ENCODE results near the gene IGSF11. TPM values are rescaled to one million over a fixed set of nuclear protein-coding genes. Genes with fewer than 3 reads are reported as not detected.
"Not testable (repeated sequence)": the region's sequence is repeated elsewhere in the genome, so short reads cannot be mapped to it uniquely, and the experiment has no call there.

The IGSF11 gene, protein sequence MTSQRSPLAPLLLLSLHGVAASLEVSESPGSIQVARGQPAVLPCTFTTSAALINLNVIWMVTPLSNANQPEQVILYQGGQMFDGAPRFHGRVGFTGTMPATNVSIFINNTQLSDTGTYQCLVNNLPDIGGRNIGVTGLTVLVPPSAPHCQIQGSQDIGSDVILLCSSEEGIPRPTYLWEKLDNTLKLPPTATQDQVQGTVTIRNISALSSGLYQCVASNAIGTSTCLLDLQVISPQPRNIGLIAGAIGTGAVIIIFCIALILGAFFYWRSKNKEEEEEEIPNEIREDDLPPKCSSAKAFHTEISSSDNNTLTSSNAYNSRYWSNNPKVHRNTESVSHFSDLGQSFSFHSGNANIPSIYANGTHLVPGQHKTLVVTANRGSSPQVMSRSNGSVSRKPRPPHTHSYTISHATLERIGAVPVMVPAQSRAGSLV
- total RNA-seq = 1 to 10 TPM in 6 of 10 donors, under 1 TPM in 4; 0.45 to 6.1 (median 1.6) TPM
- under 1 TPM; 0.29 to 0.88 TPM for polyA plus RNA-seq
- long read RNA-seq, donor 1 = 0 reads
- long read RNA-seq, donor 2, partial matches to known transcripts = 1 of 2 reads
- long read RNA-seq, donor 2, other reads (novel, unspliced or antisense) = 1 of 2 reads
- long read RNA-seq, donor 3, partial matches to known transcripts = 0 of 2 reads
- long read RNA-seq, donor 3, other reads (novel, unspliced or antisense) = 1 of 2 reads

DNA sequence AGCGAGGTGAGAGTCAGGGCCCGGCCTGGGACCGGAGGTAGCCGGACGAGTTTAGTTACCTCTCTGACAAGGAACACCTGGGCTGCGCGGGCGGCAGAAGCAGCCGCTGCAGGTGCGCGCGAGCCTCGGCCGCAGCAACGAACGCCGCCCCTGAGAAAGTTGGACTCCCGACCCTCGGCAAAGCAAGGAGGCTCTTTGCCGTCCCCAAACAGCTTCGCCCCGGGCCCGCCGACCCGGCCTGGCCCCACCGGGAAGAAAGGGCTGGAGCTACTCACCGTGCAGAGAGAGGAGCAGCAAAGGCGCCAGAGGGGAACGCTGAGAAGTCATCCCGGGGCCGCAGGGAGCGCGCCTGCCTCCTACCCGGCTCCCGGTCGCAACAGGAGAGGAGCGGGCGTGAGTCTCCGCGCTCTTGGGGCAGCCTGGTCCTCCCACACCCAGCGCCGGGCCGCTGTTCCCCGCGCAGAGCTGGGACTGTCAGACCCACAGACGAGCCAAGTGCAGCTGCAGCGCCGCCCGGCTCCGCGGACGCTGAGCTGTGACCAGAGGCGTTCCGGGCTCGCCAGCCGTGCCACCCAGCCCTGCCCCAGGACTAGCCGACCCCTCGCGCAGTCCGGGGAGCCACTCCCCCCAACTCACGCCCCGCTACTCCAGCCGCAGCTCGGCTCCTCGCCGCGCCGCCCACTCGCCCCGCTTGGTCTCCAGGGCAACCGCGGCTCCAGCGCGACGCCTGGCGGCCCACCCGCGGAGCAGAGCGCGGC is at the start of gene IGSF11:
Gene IGSF11 (minus strand): TSS at position 591 of the 758 bp plus-strand sequence. CDS start 264 bp downstream, at position 327.
- WGBS, 2 donors = 1% methylated on average over 78 to 80 of the region's 80 CpGs
- H3K4me3 ChIP-seq = peak within 1 kb of the TSS; percentile 36 to 73 (median 64)
- TF ChIP-seq, protein P1, sequence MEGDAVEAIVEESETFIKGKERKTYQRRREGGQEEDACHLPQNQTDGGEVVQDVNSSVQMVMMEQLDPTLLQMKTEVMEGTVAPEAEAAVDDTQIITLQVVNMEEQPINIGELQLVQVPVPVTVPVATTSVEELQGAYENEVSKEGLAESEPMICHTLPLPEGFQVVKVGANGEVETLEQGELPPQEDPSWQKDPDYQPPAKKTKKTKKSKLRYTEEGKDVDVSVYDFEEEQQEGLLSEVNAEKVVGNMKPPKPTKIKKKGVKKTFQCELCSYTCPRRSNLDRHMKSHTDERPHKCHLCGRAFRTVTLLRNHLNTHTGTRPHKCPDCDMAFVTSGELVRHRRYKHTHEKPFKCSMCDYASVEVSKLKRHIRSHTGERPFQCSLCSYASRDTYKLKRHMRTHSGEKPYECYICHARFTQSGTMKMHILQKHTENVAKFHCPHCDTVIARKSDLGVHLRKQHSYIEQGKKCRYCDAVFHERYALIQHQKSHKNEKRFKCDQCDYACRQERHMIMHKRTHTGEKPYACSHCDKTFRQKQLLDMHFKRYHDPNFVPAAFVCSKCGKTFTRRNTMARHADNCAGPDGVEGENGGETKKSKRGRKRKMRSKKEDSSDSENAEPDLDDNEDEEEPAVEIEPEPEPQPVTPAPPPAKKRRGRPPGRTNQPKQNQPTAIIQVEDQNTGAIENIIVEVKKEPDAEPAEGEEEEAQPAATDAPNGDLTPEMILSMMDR (IDR thresholded peaks at IDR 0.05) = peak; percentile 33 to 79 (median 54)
- H3K36me3 ChIP-seq = no peaks in the 10 kb centered on the region
- peaks cover 0 to 67% (median 47%) of the 10 kb centered on the region in 7 donors for H3K27me3 ChIP-seq
- intact Hi-C loops (cut with DNase I) = loop anchor here (1.0 to 10.0 kb wide), 9 partner anchors 60 to 152 kb away; no protein-coding TSS in a partner anchor
- peak; percentile 89 to 98 (median 93) for ATAC-seq
- peak within 1 kb of the TSS in 1 of 10 donors; percentile 22 for H3K27ac ChIP-seq
- no peaks in the 10 kb centered on the region for H3K9me3 ChIP-seq
- peak; percentile 44 to 66 for DNase-seq
- H3K4me1 ChIP-seq = peaks cover 0 to 13% (median 3%) of the 10 kb centered on the region in 9 donors

DNA sequence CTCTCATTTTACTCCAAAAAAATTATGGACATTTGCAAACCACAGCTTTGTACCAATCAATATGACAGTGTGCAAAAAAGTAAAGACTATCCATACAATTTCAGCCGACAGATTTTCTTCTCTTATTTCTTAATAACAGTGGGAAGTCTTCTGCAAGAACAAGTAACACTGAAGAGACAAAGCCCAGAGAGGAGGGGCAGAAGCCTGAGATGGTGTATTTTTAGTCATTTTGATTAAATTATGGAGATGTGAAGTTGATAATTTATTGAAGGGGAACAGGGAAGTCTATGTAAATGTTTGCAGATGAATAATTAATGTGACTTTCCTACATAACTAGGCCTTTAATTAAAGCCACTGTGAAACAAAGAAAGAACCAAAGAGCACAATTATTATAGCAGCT is 45.7 kb upstream of the IGSF11 start:
- DNase-seq (no peak), ATAC-seq (no peak)
- intact Hi-C loops (cut with DNase I) = no loop called here
- H3K9me3 ChIP-seq = peaks cover 0 to 40% (median 0%) of the 10 kb centered on the region in 11 donors
- WGBS, 2 donors = 89 to 94% methylated on average over 1 of the region's 1 CpG
- no peak overlapping the region for H3K27ac ChIP-seq
- no peaks in the 10 kb centered on the region for H3K36me3 ChIP-seq
- no peaks in the 10 kb centered on the region for H3K27me3 ChIP-seq
- H3K4me1 ChIP-seq = no peaks in the 10 kb centered on the region
- no peak overlapping the region for H3K4me3 ChIP-seq
- TF ChIP-seq, protein P1 (IDR thresholded peaks at IDR 0.05) = no peak

DNA sequence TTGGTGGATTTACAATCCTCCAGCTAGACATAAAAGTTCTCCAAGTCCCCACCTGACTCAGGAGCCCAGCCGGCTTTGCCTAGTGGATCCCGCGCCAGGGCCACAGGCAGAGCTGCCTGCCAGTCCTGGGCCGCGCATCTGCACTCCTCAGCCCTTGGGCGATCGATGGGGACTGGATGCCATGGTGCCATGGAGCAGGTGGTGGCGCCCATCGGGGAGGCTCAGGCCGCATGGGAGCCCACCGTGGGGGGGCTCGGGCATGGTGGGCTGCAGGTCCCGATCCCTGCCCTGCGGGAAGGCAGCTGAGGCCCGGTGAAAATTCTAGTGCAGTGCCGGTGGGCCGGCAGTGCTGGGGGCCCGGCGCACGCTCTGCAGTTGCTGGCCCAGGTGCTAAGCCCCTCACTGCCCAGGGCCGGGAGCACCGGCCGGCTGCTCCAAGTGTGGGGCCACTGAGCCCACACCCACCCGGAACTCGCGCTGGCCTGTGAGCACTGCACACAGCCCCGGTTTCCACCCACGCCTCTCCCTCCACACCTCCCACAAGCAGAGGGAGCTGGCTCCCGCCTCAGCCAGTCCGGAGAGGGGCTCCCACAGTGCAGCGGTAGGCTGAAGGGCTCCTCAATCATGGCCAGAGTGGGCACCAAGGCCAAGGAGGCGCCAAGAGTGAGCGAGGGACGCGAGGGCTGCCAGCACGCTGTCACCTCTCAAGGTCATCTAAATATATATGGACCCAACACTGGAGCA is 38.8 kb upstream of the IGSF11 start:
- ATAC-seq = no peak
- H3K9me3 ChIP-seq = peaks cover 0 to 30% (median 0%) of the 10 kb centered on the region in 11 donors
- DNase-seq = no peak
- H3K36me3 ChIP-seq = no peaks in the 10 kb centered on the region
- H3K4me1 ChIP-seq = no peaks in the 10 kb centered on the region
- WGBS, 2 donors = 92 to 93% methylated on average over 36 of the region's 36 CpGs
- no peak overlapping the region for H3K27ac ChIP-seq
- intact Hi-C loops (cut with DNase I) = no loop called here
- TF ChIP-seq, protein P1 (IDR thresholded peaks at IDR 0.05) = no peak
- H3K4me3 ChIP-seq = no peak overlapping the region
- no peaks in the 10 kb centered on the region for H3K27me3 ChIP-seq

DNA sequence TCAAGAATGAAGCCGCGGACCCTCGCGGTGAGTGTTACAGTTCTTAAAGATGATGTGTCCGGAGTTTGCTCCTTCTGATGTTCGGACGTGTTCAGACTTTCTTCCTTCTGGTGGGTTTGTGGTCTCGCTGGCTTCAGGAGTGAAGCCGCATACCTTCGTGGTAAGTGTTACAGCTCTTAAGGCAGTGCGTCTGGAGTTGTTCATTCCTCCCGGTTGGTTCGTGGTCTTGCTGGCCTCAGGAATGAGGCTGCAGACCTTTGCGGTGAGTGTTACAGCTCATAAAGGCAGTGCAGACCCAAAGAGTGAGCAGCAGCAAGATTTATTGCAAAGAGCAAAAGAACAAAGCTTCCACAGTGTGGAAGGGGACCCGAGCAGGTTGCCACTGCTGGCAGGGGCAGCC is 37.8 kb upstream of the IGSF11 start:
- H3K27ac ChIP-seq; H3K27me3 ChIP-seq; DNase-seq; H3K4me3 ChIP-seq; intact Hi-C loops (cut with DNase I); ATAC-seq; H3K36me3 ChIP-seq; H3K4me1 ChIP-seq: not testable (repeated sequence)
- peaks cover 0 to 20% (median 0%) of the 10 kb centered on the region in 11 donors for H3K9me3 ChIP-seq
- 91 to 96% methylated on average over 15 of the region's 15 CpGs for WGBS, 2 donors

All from heart right ventricle (tissue), 16 donors.